CD4-positive, alpha-beta T cell (primary cell): ENCODE results near the gene NFATC1. TPM values are rescaled to one million over a fixed set of nuclear protein-coding genes. Genes with fewer than 3 reads are reported as not detected.

ENCODE experiments used
- ATAC-seq: fragments of 200-7000 bp; cut with Tn5 transposase; one replicate; pipeline ENCODE4 v1.10.0; 2022; ENCODE audit warnings: mild to moderate bottlenecking; ENCODE audit not compliant: poor library complexity
- CTCF ChIA-PET: fragments of 350-600 bp; sonication (Branson Sonifier 250); formaldehyde crosslinking; loops from one replicate; lab custom pipeline; 2021; ENCODE audit warnings: antibody characterized with exemption, inconsistent platforms; lab: Charles Lee
- POLR2A ChIA-PET: fragments of 350-600 bp; sonication (Branson Sonifier 250); formaldehyde crosslinking; loops from one replicate; lab custom pipeline; 2021; ENCODE audit warnings: antibody characterized with exemption, inconsistent platforms; lab: Charles Lee
- DNase-seq, 14 experiments: peaks; one replicate each; pipeline ENCODE4 v3.0.0-alpha.2; 2013 to 2020; ENCODE audit warnings: mixed read lengths in 2 of 14
- H3K27ac ChIP-seq, 2 donors: one replicate each; pipeline versions ENCODE4 v1.5.1 to v1.7.0; 2013; ENCODE audit warnings: low read length in 2 of 2, low read depth in 1 of 2, mild to moderate bottlenecking in 1 of 2
- H3K27me3 ChIP-seq, 2 experiments: 1 replicate in 1 of 2; 2 replicates in 1 of 2; pipeline versions ENCODE4 v1.6.1 to v1.7.0; 2013; ENCODE audit warnings: low read length in 2 of 2, control low read depth in 1 of 2, mild to moderate bottlenecking in 1 of 2, moderate library complexity in 1 of 2; ENCODE audit not compliant: insufficient read depth in 2 of 2, control insufficient read depth in 1 of 2
- H3K36me3 ChIP-seq: one replicate; pipeline ENCODE4 v1.6.1; 2013; ENCODE audit warnings: low read length, control low read depth; ENCODE audit not compliant: insufficient read depth
- H3K4me1 ChIP-seq: one replicate; pipeline ENCODE4 v1.6.1; 2013; ENCODE audit warnings: low read length, control low read depth; ENCODE audit not compliant: insufficient read depth
- H3K4me3 ChIP-seq: one replicate; pipeline ENCODE4 v1.5.1; 2013; ENCODE audit warnings: mild to moderate bottlenecking, low read length, moderate library complexity
- H3K9me3 ChIP-seq, 2 experiments: 1 replicate in 1 of 2; 2 replicates in 1 of 2; pipeline versions ENCODE4 v1.6.1 to v1.7.0; 2013; ENCODE audit warnings: low read length in 2 of 2, mild to moderate bottlenecking in 2 of 2, control low read depth in 1 of 2, moderate library complexity in 1 of 2; ENCODE audit not compliant: control insufficient read depth in 1 of 2, insufficient read depth in 1 of 2
- H3K27ac Mint-ChIP-seq: one replicate; pipeline ENCODE4 v1.8.0; 2020; ENCODE audit warnings: mixed read lengths
- H3K27me3 Mint-ChIP-seq: one replicate; pipeline ENCODE4 v1.8.0; 2021; ENCODE audit warnings: mixed read lengths
- H3K36me3 Mint-ChIP-seq: one replicate; pipeline ENCODE4 v1.8.0; 2021; ENCODE audit warnings: low read depth, mixed read lengths
- H3K4me1 Mint-ChIP-seq: one replicate; pipeline ENCODE4 v1.8.0; 2021; ENCODE audit warnings: low read depth, mixed read lengths
- H3K4me3 Mint-ChIP-seq: one replicate; pipeline ENCODE4 v1.8.0; 2020; ENCODE audit warnings: mild to moderate bottlenecking, mixed read lengths
- H3K9me3 Mint-ChIP-seq: one replicate; pipeline ENCODE4 v1.8.0; 2020; ENCODE audit warnings: mixed read lengths
- CTCF ChIP-seq: fragments of 200-600 bp; IDR thresholded peaks from one replicate; pipeline ENCODE4 v1.8.0; 2022; ENCODE audit warnings: antibody characterized with exemption, mild to moderate bottlenecking
- intact Hi-C, 2 experiments: fragments of 100-400 bp; cut with DNase I in 1 of 2; cut with micrococcal nuclease in 1 of 2; formaldehyde crosslinking; loops; one replicate each; pipeline versions ENCODE4 v1.15.1 to v1.9.0; 2023 to 2025; cut with DNase I, micrococcal nuclease
- polyA plus RNA-seq, 2 donors: library from polyadenylated mRNA; unstranded; fragments of 120-200 nt; gene quantifications; one replicate each; pipeline ENCODE4 v1.2.1, GENCODE V29; 2013
- total RNA-seq, 174 experiments: library from RNA in 2 of 174; stranded (reverse) in 2 of 174; gene quantifications; one replicate each; pipeline ENCODE4 v1.2.3 and lab custom pipeline; 2021 to 2026

Gene NFATC1
- total RNA-seq (100 to 1,000 TPM; 107 to 113 TPM), total RNA-seq (lab: John Stamatoyannopoulos, UW) (28.0 to 307 (median 80.7) reads per million in 172 experiments)
- polyA plus RNA-seq (2013, experiment 1 of 2), result 29.7 TPM
- 34.1 TPM for polyA plus RNA-seq (2013, experiment 2 of 2)

- Histone ChIP-seq H3K9me3 (no peaks in the 10 kb centered on the region), H3K27ac (peak within 1 kb of the TSS in 1 of 2 donors; percentile 21), H3K36me3 (no peaks in the 10 kb centered on the region), H3K27me3 (peaks cover 0 to 3% of the 10 kb centered on the region in 2 experiments), H3K4me1 (peaks cover 56% of the 10 kb centered on the region), H3K4me3 (peak within 1 kb of the TSS; percentile 51)
- ATAC-seq, result peak; percentile 43
- Mint-ChIP-seq H3K4me1 (peaks cover 49% of the 10 kb centered on the region), H3K9me3 (no peaks in the 10 kb centered on the region), H3K27ac (peak within 1 kb of the TSS; percentile 96), H3K4me3 (peak within 1 kb of the TSS; percentile 96), H3K27me3 (no peaks in the 10 kb centered on the region), H3K36me3 (peaks cover 25% of the 10 kb centered on the region)
- intact Hi-C loops, result loop anchor here (2.0 to 5.0 kb wide), 5 partner anchors 41 to 556 kb away; partner anchors contain the start of genes ATP9B (in 1 of the 2) and SLC66A2 (in 1 of the 2)
- peak in 13 of 14 experiments; percentile 41 to 93 (median 67) for DNase-seq
- ChIA-PET CTCF (interaction anchor here (0.7 to 2.7 kb wide), 6 partner anchors 9 to 133 kb away, joined by 3 to 18 read pairs (median 4); no protein-coding TSS in a partner anchor), POLR2A (interaction anchor here (1.2 to 5.3 kb wide), 3 partner anchors 9 to 128 kb away, joined by 3 to 34 read pairs (median 28); no protein-coding TSS in a partner anchor)
- TF ChIP-seq CTCF, result no peak
Measured at GRCh38 chr18:79395761-79396404, at the start of gene NFATC1. NFATC1 (plus strand) TSS chr18:79395930; CDS start chr18:79396225, 295 bp downstream.

GRCh38 chr18:79345981-79346380, 49.7 kb upstream of the NFATC1 start:
- Histone ChIP-seq H3K4me3 (no peak overlapping the region), H3K36me3 (peaks cover 68% of the 10 kb centered on the region), H3K9me3 (no peaks in the 10 kb centered on the region), H3K27ac (no peak overlapping the region), H3K4me1 (no peaks in the 10 kb centered on the region), H3K27me3 (no peaks in the 10 kb centered on the region)
- Mint-ChIP-seq H3K27me3 (no peaks in the 10 kb centered on the region), H3K9me3 (no peaks in the 10 kb centered on the region), H3K27ac (no peak overlapping the region), H3K4me3 (no peak overlapping the region), H3K36me3 (peaks cover 81% of the 10 kb centered on the region), H3K4me1 (no peaks in the 10 kb centered on the region)
- POLR2A ChIA-PET, result no interaction called here
- TF ChIP-seq CTCF, result no peak
- intact Hi-C loops, result no loop called here
- CTCF ChIA-PET, result no interaction called here
- no peak for ATAC-seq
- DNase-seq, result no peak

GRCh38 chr18:79348066-79348465, 47.7 kb upstream of the NFATC1 start:
- CTCF ChIA-PET, result no interaction called here
- H3K9me3 ChIP-seq, result no peaks in the 10 kb centered on the region
- Mint-ChIP-seq H3K4me3 (no peak overlapping the region), H3K27ac (no peak overlapping the region), H3K4me1 (no peaks in the 10 kb centered on the region), H3K9me3 (no peaks in the 10 kb centered on the region), H3K36me3 (peaks cover 93% of the 10 kb centered on the region), H3K27me3 (no peaks in the 10 kb centered on the region)
- ATAC-seq (no peak), DNase-seq (no peak)
- H3K4me1 ChIP-seq, result no peaks in the 10 kb centered on the region
- no peak overlapping the region for H3K4me3 ChIP-seq
- peaks cover 61% of the 10 kb centered on the region for H3K36me3 ChIP-seq
- TF ChIP-seq CTCF, result no peak
- H3K27me3 ChIP-seq, result no peaks in the 10 kb centered on the region
- POLR2A ChIA-PET, result no interaction called here
- intact Hi-C loops, result no loop called here
- H3K27ac ChIP-seq, result no peak overlapping the region
